Cardiac fibroblast (primary cell): ENCODE data around the gene KRTAP5-7.
"Not testable (repeated sequence)": the region's sequence is repeated elsewhere in the genome, so short reads cannot be mapped to it uniquely, and the experiment has no call there.

Experiments used
- DNase-seq, 2 donors: peaks; one replicate each; pipeline versions ENCODE4 v3.0.0 to v3.0.0-alpha.2; 2010; ENCODE audit warnings: low read depth in 2 of 2
- H3K4me3 ChIP-seq, 2 donors: replicated peaks in 1 of 2; 1 replicate in 1 of 2; 2 replicates in 1 of 2; pipeline ENCODE4 v1.5.1; 2011; ENCODE audit warnings: low read depth in 2 of 2, low read length in 2 of 2, mild to moderate bottlenecking in 2 of 2, moderate library complexity in 1 of 2
- CTCF ChIP-seq: IDR thresholded peaks from one replicate; pipeline ENCODE4 v1.5.1; 2011; ENCODE audit warnings: low read depth, mild to moderate bottlenecking, low read length, inconsistent platforms

Gene KRTAP5-7

GRCh38 chr11:71562120-71562519 lies 35.1 kb downstream of the KRTAP5-7 start:
- DNase-seq: peak in 1 of 2 donors; percentile 44
- no peak overlapping the region for H3K4me3 ChIP-seq
- no peak for TF ChIP-seq CTCF

GRCh38 chr11:71563406-71563805 lies 36.3 kb downstream of the KRTAP5-7 start:
- peak; percentile 53 for TF ChIP-seq CTCF
- peak; percentile 48 to 80 for DNase-seq
- H3K4me3 ChIP-seq: no peak overlapping the region

GRCh38 chr11:71564430-71564829 lies 37.4 kb downstream of the KRTAP5-7 start:
- no peak overlapping the region for H3K4me3 ChIP-seq
- DNase-seq: no peak
- no peak for TF ChIP-seq CTCF

GRCh38 chr11:71565263-71565662 lies 38.2 kb downstream of the KRTAP5-7 start, which contains the start of gene KRTAP5-10:
TSS of gene KRTAP5-10 (plus strand) at chr11:71565563. CDS start at chr11:71565588, 25 bp downstream.
- no peak within 1 kb of the TSS for H3K4me3 ChIP-seq
- DNase-seq: no peak
- no peak for TF ChIP-seq CTCF

- no peak for TF ChIP-seq CTCF
Measured at GRCh38 chr11:71566081-71566620, 39.1 kb downstream of the KRTAP5-7 start.

GRCh38 chr11:71566626-71567599 lies 39.8 kb downstream of the KRTAP5-7 start:
- not testable (repeated sequence) for DNase-seq

More at GRCh38 chr11:71566081-71566620, 39.1 kb downstream of the KRTAP5-7 start:
- DNase-seq: no peak
- H3K4me3 ChIP-seq: no peak overlapping the region

GRCh38 chr11:71567633-71568032 lies 40.6 kb downstream of the KRTAP5-7 start:
- DNase-seq, H3K4me3 ChIP-seq: not testable (repeated sequence)

More at GRCh38 chr11:71566626-71567599, 39.8 kb downstream of the KRTAP5-7 start:
- not testable (repeated sequence) for H3K4me3 ChIP-seq
